Stimulated activated naive CD8-positive, alpha-beta T cell treated with anti-CD3 and anti-CD28 coated beads, Interleukin-15, amount 100 ng/mL, for 72 hours (primary cell): ENCODE data around the gene CERT1.
"Not testable (repeated sequence)": the region's sequence is repeated elsewhere in the genome, so short reads cannot be mapped to it uniquely, and the experiment has no call there.

Experiments
- ATAC-seq: fragments of 150-1000 bp; cut with Tn5 transposase; 2 replicates; pipeline ENCODE4 v1.10.0; 2021; ENCODE audit warnings: mild to moderate bottlenecking, moderate library complexity
- DNase-seq, 2 donors: peaks; one replicate each; pipeline ENCODE4 v3.0.0; 2021 to 2022
- H3K27ac Mint-ChIP-seq, 2 donors: one replicate each; pipeline ENCODE4 v1.8.0; 2022; ENCODE audit warnings: mild to moderate bottlenecking in 2 of 2, mixed read lengths in 2 of 2, moderate library complexity in 2 of 2
- H3K27me3 Mint-ChIP-seq: one replicate; pipeline ENCODE4 v1.8.0; 2022; ENCODE audit warnings: mixed read lengths
- H3K4me1 Mint-ChIP-seq: one replicate; pipeline ENCODE4 v1.8.0; 2022; ENCODE audit warnings: mild to moderate bottlenecking, mixed read lengths
- H3K4me3 Mint-ChIP-seq, 2 donors: one replicate each; pipeline ENCODE4 v1.8.0; 2022; ENCODE audit warnings: mild to moderate bottlenecking in 2 of 2, mixed read lengths in 2 of 2, moderate library complexity in 1 of 2
- H3K9me3 Mint-ChIP-seq, 2 donors: one replicate each; pipeline ENCODE4 v1.8.0; 2022; ENCODE audit warnings: mixed read lengths in 2 of 2

The CERT1 gene

GRCh38 chr5:75511435-75512382 lies at the start of gene CERT1, which contains the start of gene POLK:
Gene CERT1 (minus strand): TSS chr5:75511629. CDS start chr5:75511207, 422 bp downstream.
Gene POLK (plus strand): TSS chr5:75511891.
- Mint-ChIP-seq H3K4me1 (peaks cover 52% of the 10 kb centered on the region), H3K27me3 (no peaks in the 10 kb centered on the region), H3K9me3 (no peaks in the 10 kb centered on the region), H3K27ac (peak within 1 kb of the TSS; percentile 92 to 95), H3K4me3 (peak within 1 kb of the TSS; percentile 82 to 88)
- ATAC-seq (peak; percentile 93), DNase-seq (peak; percentile 91 to 96)

GRCh38 chr5:75560655-75561054 lies 49.2 kb upstream of the CERT1 start:
- ATAC-seq, DNase-seq, H3K4me3 Mint-ChIP-seq, H3K27ac Mint-ChIP-seq, H3K27me3 Mint-ChIP-seq: not testable (repeated sequence)
- peaks cover 11% of the 10 kb centered on the region for H3K4me1 Mint-ChIP-seq
- peaks cover 33 to 42% of the 10 kb centered on the region in 2 donors for H3K9me3 Mint-ChIP-seq

- Mint-ChIP-seq H3K9me3 (peaks cover 28 to 31% of the 10 kb centered on the region in 2 donors), H3K27ac (no peak overlapping the region), H3K27me3 (no peaks in the 10 kb centered on the region), H3K4me3 (no peak overlapping the region), H3K4me1 (no peaks in the 10 kb centered on the region)
- ATAC-seq (no peak), DNase-seq (no peak)
These were observed 47.7 kb upstream of the CERT1 start for GRCh38 chr5:75558981-75559632.

GRCh38 chr5:75558221-75558620 lies 46.8 kb upstream of the CERT1 start:
- DNase-seq (no peak), ATAC-seq (no peak)
- Mint-ChIP-seq H3K27me3 (no peaks in the 10 kb centered on the region), H3K27ac (no peak overlapping the region), H3K4me1 (no peaks in the 10 kb centered on the region), H3K4me3 (no peak overlapping the region), H3K9me3 (peaks cover 19 to 22% of the 10 kb centered on the region in 2 donors)

- DNase-seq: no peak
- Mint-ChIP-seq H3K4me3 (no peak overlapping the region), H3K9me3 (peaks cover 0 to 6% of the 10 kb centered on the region in 2 donors), H3K27ac (no peak overlapping the region), H3K4me1 (no peaks in the 10 kb centered on the region), H3K27me3 (no peaks in the 10 kb centered on the region)
- no peak for ATAC-seq
These were observed 41.9 kb upstream of the CERT1 start for GRCh38 chr5:75553358-75553757.

- Mint-ChIP-seq H3K4me1 (no peaks in the 10 kb centered on the region), H3K9me3 (peaks cover 0 to 6% of the 10 kb centered on the region in 2 donors), H3K27ac (no peak overlapping the region), H3K4me3 (no peak overlapping the region), H3K27me3 (no peaks in the 10 kb centered on the region)
- no peak for ATAC-seq
- DNase-seq: no peak
These were observed 41.3 kb upstream of the CERT1 start for GRCh38 chr5:75552764-75553163.

GRCh38 chr5:75551471-75551870 lies 40.0 kb upstream of the CERT1 start:
- ATAC-seq: no peak
- H3K4me1 Mint-ChIP-seq: no peaks in the 10 kb centered on the region

GRCh38 chr5:75550597-75550996 lies 39.2 kb upstream of the CERT1 start:
- no peak for ATAC-seq
- peak overlapping the region in 1 of 2 donors; percentile 64 for H3K27ac Mint-ChIP-seq
- H3K4me3 Mint-ChIP-seq: no peak overlapping the region
- no peaks in the 10 kb centered on the region for H3K27me3 Mint-ChIP-seq
- no peak for DNase-seq
- H3K9me3 Mint-ChIP-seq: no peaks in the 10 kb centered on the region
- no peaks in the 10 kb centered on the region for H3K4me1 Mint-ChIP-seq

More at GRCh38 chr5:75551471-75551870, 40.0 kb upstream of the CERT1 start:
- Mint-ChIP-seq H3K9me3 (no peaks in the 10 kb centered on the region), H3K4me3 (no peak overlapping the region), H3K27ac (no peak overlapping the region), H3K27me3 (no peaks in the 10 kb centered on the region)
- no peak for DNase-seq

- H3K27ac Mint-ChIP-seq: no peak overlapping the region
- no peak for DNase-seq
- H3K9me3 Mint-ChIP-seq: no peaks in the 10 kb centered on the region
- no peak for ATAC-seq
- no peaks in the 10 kb centered on the region for H3K4me1 Mint-ChIP-seq
- H3K27me3 Mint-ChIP-seq: no peaks in the 10 kb centered on the region
- H3K4me3 Mint-ChIP-seq: no peak overlapping the region
These were observed 36.4 kb upstream of the CERT1 start for GRCh38 chr5:75547812-75548211.

- no peak overlapping the region for H3K27ac Mint-ChIP-seq
These were observed 35.4 kb upstream of the CERT1 start for GRCh38 chr5:75546830-75547229.

GRCh38 chr5:75545131-75545530 lies 33.7 kb upstream of the CERT1 start:
- Mint-ChIP-seq H3K9me3 (no peaks in the 10 kb centered on the region), H3K27me3 (no peaks in the 10 kb centered on the region), H3K4me1 (no peaks in the 10 kb centered on the region), H3K27ac (no peak overlapping the region), H3K4me3 (no peak overlapping the region)
- ATAC-seq (no peak), DNase-seq (no peak)

More at GRCh38 chr5:75546830-75547229, 35.4 kb upstream of the CERT1 start:
- Mint-ChIP-seq H3K27me3 (no peaks in the 10 kb centered on the region), H3K4me1 (no peaks in the 10 kb centered on the region), H3K9me3 (no peaks in the 10 kb centered on the region), H3K4me3 (no peak overlapping the region)
- ATAC-seq (no peak), DNase-seq (no peak)

- no peak overlapping the region for H3K27ac Mint-ChIP-seq
- peaks cover 12 to 19% of the 10 kb centered on the region in 2 donors for H3K9me3 Mint-ChIP-seq
- H3K4me3 Mint-ChIP-seq: no peak overlapping the region
- peaks cover 28% of the 10 kb centered on the region for H3K4me1 Mint-ChIP-seq
- ATAC-seq (no peak), DNase-seq (no peak)
- H3K27me3 Mint-ChIP-seq: no peaks in the 10 kb centered on the region
These were observed 26.8 kb upstream of the CERT1 start for GRCh38 chr5:75538211-75538610.

- Mint-ChIP-seq H3K4me1 (peaks cover 30% of the 10 kb centered on the region), H3K4me3 (no peak overlapping the region), H3K27ac (peak overlapping the region in 1 of 2 donors; percentile 40), H3K9me3 (peaks cover 14 to 23% of the 10 kb centered on the region in 2 donors), H3K27me3 (no peaks in the 10 kb centered on the region)
- DNase-seq (no peak), ATAC-seq (no peak)
These were observed 25.4 kb upstream of the CERT1 start for GRCh38 chr5:75536694-75537360.

GRCh38 chr5:75536147-75536546 lies 24.7 kb upstream of the CERT1 start:
- Mint-ChIP-seq H3K4me1 (peaks cover 30% of the 10 kb centered on the region), H3K27me3 (no peaks in the 10 kb centered on the region), H3K9me3 (peaks cover 14 to 23% of the 10 kb centered on the region in 2 donors), H3K27ac (peak overlapping the region in 1 of 2 donors; percentile 13), H3K4me3 (no peak overlapping the region)
- DNase-seq: no peak
- no peak for ATAC-seq

GRCh38 chr5:75534734-75535133 lies 23.3 kb upstream of the CERT1 start:
- DNase-seq (no peak), ATAC-seq (no peak)
- no peak overlapping the region for H3K27ac Mint-ChIP-seq
- H3K4me1 Mint-ChIP-seq: peaks cover 30% of the 10 kb centered on the region
- H3K9me3 Mint-ChIP-seq: peaks cover 14 to 23% of the 10 kb centered on the region in 2 donors
- no peaks in the 10 kb centered on the region for H3K27me3 Mint-ChIP-seq
- H3K4me3 Mint-ChIP-seq: no peak overlapping the region
